Ectodermal cell (in vitro differentiated cells): Measurements from ENCODE around the gene FBXO42.
"Not testable (repeated sequence)": the region's sequence is repeated elsewhere in the genome, so short reads cannot be mapped to it uniquely, and the experiment has no call there.

Experiments used
- H3K27ac ChIP-seq: 2 replicates; pipeline ENCODE4 v1.7.0; 2013; ENCODE audit warnings: mild to moderate bottlenecking, low read depth, low read length; ENCODE audit not compliant: insufficient read depth, poor library complexity, severe bottlenecking
- H3K27me3 ChIP-seq: 2 replicates; pipeline ENCODE4 v1.7.0; 2013; ENCODE audit warnings: mild to moderate bottlenecking, low read length; ENCODE audit not compliant: insufficient read depth, control insufficient read depth, poor library complexity, severe bottlenecking
- H3K36me3 ChIP-seq: one replicate; pipeline ENCODE4 v1.7.0; 2013; ENCODE audit warnings: low read length; ENCODE audit not compliant: control insufficient read depth, insufficient read depth
- H3K4me1 ChIP-seq: one replicate; pipeline ENCODE4 v1.7.0; 2013; ENCODE audit warnings: low read length; ENCODE audit not compliant: control insufficient read depth, insufficient read depth
- H3K4me3 ChIP-seq: 2 replicates; pipeline ENCODE4 v1.7.0; 2013; ENCODE audit warnings: low read depth, low read length, control low read depth; ENCODE audit not compliant: insufficient read depth
- H3K9me3 ChIP-seq: 2 replicates; pipeline ENCODE4 v1.7.0; 2013; ENCODE audit warnings: mild to moderate bottlenecking, low read length, moderate library complexity; ENCODE audit not compliant: control insufficient read depth
- WGBS, 2 experiments: methylation state at CpG; one replicate each; pipeline ENCODE4 v1.1.7; 2013; ENCODE audit warnings: missing lambda C conversion rate in 2 of 2; 5-methylcytosine and 5-hydroxymethylcytosine counted together

FBXO42 gene

DNA sequence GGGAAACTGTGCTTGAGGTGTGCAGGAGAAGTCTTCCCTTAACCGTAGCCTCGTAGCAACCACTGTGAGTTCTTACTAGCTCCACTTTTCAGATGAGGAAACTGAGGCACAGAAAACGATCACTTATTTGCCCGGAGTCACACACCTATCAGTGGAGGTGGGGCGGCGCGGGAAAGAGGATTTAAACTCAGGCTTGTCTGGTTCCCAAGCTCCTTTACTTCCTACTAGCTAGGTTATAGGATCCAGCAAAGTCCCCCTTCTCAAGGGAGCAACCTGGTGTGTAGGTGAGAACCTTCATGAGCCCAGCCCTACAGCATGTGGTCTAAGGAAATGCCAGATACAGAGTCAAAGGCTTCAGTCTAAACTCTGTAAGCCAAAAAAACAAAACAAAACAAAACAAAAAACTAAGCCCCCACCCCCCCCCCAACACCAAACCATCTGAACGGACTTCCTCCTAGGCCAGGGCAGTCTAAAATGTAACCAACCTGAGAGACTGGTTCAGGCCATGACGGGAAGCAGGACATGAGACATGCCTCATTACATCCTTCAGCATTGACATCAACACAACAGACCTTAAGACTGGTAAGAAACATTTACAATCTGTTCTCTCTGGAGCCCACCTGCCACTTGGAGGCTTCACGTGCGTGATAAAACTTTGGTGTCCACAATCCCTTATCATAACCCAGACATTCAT is 709 bp upstream of the FBXO42 start:
- H3K4me1 ChIP-seq: peaks cover 6% of the 10 kb centered on the region
- no peaks in the 10 kb centered on the region for H3K27me3 ChIP-seq
- peak overlapping the region; percentile 83 for H3K4me3 ChIP-seq
- H3K27ac ChIP-seq: peak overlapping the region; percentile 53
- no peaks in the 10 kb centered on the region for H3K36me3 ChIP-seq
- 72 to 73% methylated on average over 11 of the region's 11 CpGs for WGBS, 2 experiments
- H3K9me3 ChIP-seq: no peaks in the 10 kb centered on the region

DNA sequence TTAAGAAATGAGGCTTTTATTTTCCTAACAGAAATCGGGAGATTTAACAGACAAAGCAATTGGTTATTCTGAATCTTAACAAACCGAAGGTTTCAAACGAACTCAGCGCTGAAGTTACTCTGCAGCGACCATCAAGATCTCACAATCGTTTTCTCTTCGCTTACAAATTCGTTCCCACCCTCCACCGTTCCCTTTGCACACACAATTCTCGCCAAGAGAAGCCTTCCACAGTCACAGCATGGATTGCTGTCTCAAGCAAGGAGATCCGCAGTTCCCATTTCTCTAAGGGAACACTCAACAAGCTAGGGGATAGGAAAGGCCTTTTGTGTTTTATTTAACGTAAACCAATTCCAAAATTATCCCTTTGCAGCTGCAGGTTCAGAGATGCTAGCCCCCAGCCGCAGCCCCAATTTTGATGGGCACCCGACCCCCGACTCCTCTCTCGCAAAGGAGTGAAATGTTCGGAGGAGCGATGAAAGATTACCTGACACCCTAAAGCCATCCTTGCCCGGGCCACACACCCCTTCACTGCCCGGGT is 755 bp downstream of the FBXO42 start:
- peak overlapping the region; percentile 83 for H3K4me3 ChIP-seq
- H3K27ac ChIP-seq: no peak overlapping the region
- no peaks in the 10 kb centered on the region for H3K36me3 ChIP-seq
- H3K27me3 ChIP-seq: no peaks in the 10 kb centered on the region
- no peaks in the 10 kb centered on the region for H3K9me3 ChIP-seq
- WGBS, 2 experiments: 0 to 1% methylated on average over 20 of the region's 20 CpGs
- peaks cover 6% of the 10 kb centered on the region for H3K4me1 ChIP-seq

GRCh38 chr1:16349847-16350406 is 2.4 kb downstream of the FBXO42 start:
- H3K36me3 ChIP-seq: no peaks in the 10 kb centered on the region
- WGBS, 2 experiments: 91 to 92% methylated on average over 2 of the region's 2 CpGs
- no peak overlapping the region for H3K27ac ChIP-seq
- no peaks in the 10 kb centered on the region for H3K27me3 ChIP-seq
- peaks cover 6% of the 10 kb centered on the region for H3K4me1 ChIP-seq
- H3K4me3 ChIP-seq: no peak overlapping the region
- H3K9me3 ChIP-seq: no peaks in the 10 kb centered on the region

DNA sequence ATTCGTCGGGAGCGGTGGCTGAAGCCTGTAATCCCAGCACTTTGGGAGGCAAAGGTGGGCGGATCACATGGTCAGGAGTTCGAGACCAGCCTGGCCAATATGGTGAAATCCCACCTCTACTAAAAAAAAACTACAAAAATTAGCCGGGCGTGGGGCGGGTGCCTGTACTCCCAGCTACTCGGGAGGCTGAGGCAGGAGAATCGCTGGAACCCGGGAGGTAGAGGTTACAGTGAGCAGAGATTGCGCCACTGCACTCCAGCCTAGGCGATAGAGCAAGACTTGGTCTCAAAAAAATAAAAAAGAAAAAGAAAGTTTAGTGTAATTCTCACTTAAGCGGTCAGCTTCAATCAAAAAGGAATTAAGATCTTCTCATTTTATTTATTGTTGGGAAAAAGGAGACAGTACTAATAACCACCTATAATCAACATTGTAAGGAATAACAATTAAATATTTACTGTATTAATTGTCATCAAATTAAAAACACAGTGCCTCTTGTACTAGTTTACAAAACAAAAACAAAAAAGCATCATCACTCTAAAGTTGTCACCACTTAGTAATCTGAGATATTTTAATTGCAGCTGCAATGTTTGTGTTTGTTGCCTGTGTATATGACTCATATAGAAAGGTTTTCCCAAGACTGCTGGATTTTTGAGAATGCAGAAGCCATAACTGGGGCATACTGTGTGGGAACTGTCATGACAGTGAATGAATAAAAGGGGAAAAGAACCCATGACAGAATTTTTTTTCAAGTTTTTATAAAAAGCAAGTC is 3.7 kb downstream of the FBXO42 start:
- H3K36me3 ChIP-seq: no peaks in the 10 kb centered on the region
- 91 to 94% methylated on average over 13 of the region's 14 CpGs for WGBS, 2 experiments
- H3K27me3 ChIP-seq: no peaks in the 10 kb centered on the region
- peaks cover 6% of the 10 kb centered on the region for H3K4me1 ChIP-seq
- no peak overlapping the region for H3K4me3 ChIP-seq
- H3K9me3 ChIP-seq: no peaks in the 10 kb centered on the region
- H3K27ac ChIP-seq: no peak overlapping the region

DNA sequence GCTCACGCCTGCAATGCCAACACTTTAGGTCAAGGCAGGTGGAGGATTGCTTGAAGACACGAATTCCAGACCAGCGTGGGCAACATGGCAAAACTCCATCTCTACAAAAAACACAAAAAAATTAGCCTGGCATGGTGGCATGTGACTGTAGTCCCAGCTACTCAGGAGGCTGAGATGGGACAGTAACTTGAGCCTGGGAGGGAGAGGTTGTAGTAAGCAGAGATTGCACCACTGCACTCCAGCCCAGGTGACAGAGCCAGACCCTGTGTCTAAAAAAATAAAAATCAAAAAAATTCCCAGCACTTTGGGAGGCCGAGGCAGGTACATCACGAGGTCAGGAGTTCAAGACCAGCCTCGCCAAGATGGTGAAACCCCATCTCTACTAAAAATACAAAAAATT is 9.0 kb downstream of the FBXO42 start:
- H3K27me3 ChIP-seq, H3K4me3 ChIP-seq, H3K9me3 ChIP-seq, H3K4me1 ChIP-seq, H3K27ac ChIP-seq, H3K36me3 ChIP-seq: not testable (repeated sequence)
- 90% methylated on average over 6 of the region's 6 CpGs for WGBS, 2 experiments

- Histone ChIP-seq H3K4me1 (no peaks in the 10 kb centered on the region), H3K27me3 (no peaks in the 10 kb centered on the region), H3K27ac (no peak overlapping the region), H3K4me3 (no peak overlapping the region), H3K36me3 (no peaks in the 10 kb centered on the region), H3K9me3 (no peaks in the 10 kb centered on the region)
- WGBS, 2 experiments: 86 to 90% methylated on average over 6 to 10 of the region's 10 CpGs
Observed at GRCh38 chr1:16342331-16343062, 9.8 kb downstream of the FBXO42 start.

DNA sequence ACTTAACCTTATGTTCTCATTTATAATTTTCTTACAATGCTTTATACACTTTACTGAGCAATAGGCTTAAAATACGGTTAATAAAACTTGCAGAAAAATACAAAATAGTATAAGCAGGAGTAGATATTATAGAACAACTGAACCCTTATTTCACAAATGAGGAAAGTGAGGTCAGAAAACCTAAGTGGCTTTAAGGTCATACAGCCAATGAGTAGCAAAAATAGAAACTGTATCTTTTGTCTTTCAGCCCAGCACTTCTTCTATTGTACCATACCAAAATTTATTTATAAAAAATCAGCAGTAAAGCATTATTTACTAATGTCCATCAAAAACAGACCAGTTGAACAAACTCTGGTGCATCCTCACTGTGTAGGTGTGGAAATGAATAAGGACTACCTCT is 11.6 kb downstream of the FBXO42 start:
- no peaks in the 10 kb centered on the region for H3K9me3 ChIP-seq
- no CpG with 5 or more reads among the region's 1 CpG for WGBS, 2 experiments
- no peaks in the 10 kb centered on the region for H3K27me3 ChIP-seq
- no peaks in the 10 kb centered on the region for H3K4me1 ChIP-seq
- no peak overlapping the region for H3K4me3 ChIP-seq
- no peaks in the 10 kb centered on the region for H3K36me3 ChIP-seq
- H3K27ac ChIP-seq: no peak overlapping the region

- Histone ChIP-seq H3K36me3 (no peaks in the 10 kb centered on the region), H3K9me3 (no peaks in the 10 kb centered on the region), H3K27me3 (no peaks in the 10 kb centered on the region), H3K4me3 (no peak overlapping the region), H3K4me1 (no peaks in the 10 kb centered on the region), H3K27ac (no peak overlapping the region)
- WGBS, 2 experiments: 94 to 95% methylated on average over 4 to 5 of the region's 5 CpGs
Observed at GRCh38 chr1:16338961-16339360, 13.3 kb downstream of the FBXO42 start.

- 89 to 92% methylated on average over 6 to 7 of the region's 7 CpGs for WGBS, 2 experiments
- Histone ChIP-seq H3K9me3 (no peaks in the 10 kb centered on the region), H3K4me1 (no peaks in the 10 kb centered on the region), H3K27ac (no peak overlapping the region), H3K4me3 (no peak overlapping the region), H3K36me3 (no peaks in the 10 kb centered on the region), H3K27me3 (no peaks in the 10 kb centered on the region)
Observed at GRCh38 chr1:16334655-16335340, 17.5 kb downstream of the FBXO42 start.
